Neutrophil (primary cell): Measurements from ENCODE around the gene SLC22A13.
A peak's percentile ranks its signal among the peaks of the same experiment; 100 is the strongest.

Experiments used
- H3K27ac ChIP-seq: fragments of 200-600 bp; sonication (generic); 2 replicates; pipeline ENCODE4 v1.5.1; 2016; ENCODE audit warnings: mild to moderate bottlenecking, moderate library complexity
- H3K27me3 ChIP-seq: fragments of 200-600 bp; sonication (generic); 2 replicates; pipeline ENCODE4 v1.6.0; 2016; ENCODE audit warnings: mild to moderate bottlenecking
- H3K36me3 ChIP-seq: fragments of 200-600 bp; sonication (generic); 2 replicates; pipeline ENCODE4 v1.5.1; 2017
- H3K4me1 ChIP-seq, 2 experiments: fragments of 200-600 bp in 1 of 2; sonication (generic) in 1 of 2; 1 replicate in 1 of 2; 2 replicates in 1 of 2; pipeline versions ENCODE4 v1.5.1 to v1.6.1; 2013 to 2016; ENCODE audit warnings: low read depth in 1 of 2, low read length in 1 of 2, mild to moderate bottlenecking in 1 of 2, moderate library complexity in 1 of 2; ENCODE audit not compliant: control insufficient read depth in 1 of 2, insufficient read depth in 1 of 2
- H3K4me3 ChIP-seq, 2 experiments: fragments of 200-600 bp in 1 of 2; sonication (generic) in 1 of 2; 1 replicate in 1 of 2; 2 replicates in 1 of 2; pipeline ENCODE4 v1.5.1; 2013 to 2016; ENCODE audit warnings: low read depth in 1 of 2, low read length in 1 of 2, mild to moderate bottlenecking in 1 of 2, moderate library complexity in 1 of 2
- H3K9me3 ChIP-seq: fragments of 200-600 bp; sonication (generic); 2 replicates; pipeline ENCODE4 v1.5.1; 2016
- CTCF ChIP-seq: fragments of 200-600 bp; sonication (generic); IDR thresholded peaks from 2 replicates; pipeline ENCODE4 v1.5.1; 2016; ENCODE audit warnings: antibody characterized with exemption

The SLC22A13 gene

GRCh38 chr3:38226273-38226672 lies 39.3 kb upstream of the SLC22A13 start:
- H3K9me3 ChIP-seq, result no peaks in the 10 kb centered on the region
- no peak overlapping the region for H3K4me3 ChIP-seq
- TF ChIP-seq CTCF, result no peak
- H3K27me3 ChIP-seq, result no peaks in the 10 kb centered on the region
- no peak overlapping the region for H3K27ac ChIP-seq
- H3K36me3 ChIP-seq, result peaks cover 35% of the 10 kb centered on the region
- peaks cover 10 to 14% of the 10 kb centered on the region in 2 experiments for H3K4me1 ChIP-seq

DNA sequence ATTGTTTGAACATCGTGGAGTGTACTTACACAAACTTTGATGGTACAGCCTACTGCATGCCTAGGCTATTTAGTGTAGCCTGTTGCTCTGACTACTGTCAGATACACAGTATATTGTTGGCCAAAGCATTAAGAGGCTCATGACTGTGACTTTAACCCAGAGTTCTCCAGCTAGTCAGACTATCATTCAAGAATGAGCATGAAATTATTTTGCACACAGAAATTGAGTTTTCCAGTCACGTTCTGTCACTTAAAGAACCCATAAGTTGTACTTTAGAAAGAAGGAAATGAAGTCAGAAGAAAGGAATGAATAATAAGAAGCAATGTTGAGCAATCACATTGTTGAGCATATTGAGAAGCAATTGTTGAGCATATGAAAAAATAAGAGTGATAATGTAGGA lies 37.6 kb upstream of the SLC22A13 start:
- H3K27ac ChIP-seq, result peak overlapping the region; percentile 68

GRCh38 chr3:38229036-38229435 lies 36.6 kb upstream of the SLC22A13 start:
- Histone ChIP-seq H3K9me3 (no peaks in the 10 kb centered on the region), H3K27me3 (no peaks in the 10 kb centered on the region), H3K4me3 (no peak overlapping the region), H3K27ac (peak overlapping the region; percentile 68), H3K4me1 (peaks cover 10 to 18% of the 10 kb centered on the region in 2 experiments), H3K36me3 (peaks cover 38% of the 10 kb centered on the region)
- no peak for TF ChIP-seq CTCF

More for the DNA sequence above, 37.6 kb upstream of the SLC22A13 start:
- no peak for TF ChIP-seq CTCF
- Histone ChIP-seq H3K9me3 (no peaks in the 10 kb centered on the region), H3K27me3 (no peaks in the 10 kb centered on the region), H3K4me3 (no peak overlapping the region), H3K4me1 (peaks cover 10 to 17% of the 10 kb centered on the region in 2 experiments), H3K36me3 (peaks cover 38% of the 10 kb centered on the region)

DNA sequence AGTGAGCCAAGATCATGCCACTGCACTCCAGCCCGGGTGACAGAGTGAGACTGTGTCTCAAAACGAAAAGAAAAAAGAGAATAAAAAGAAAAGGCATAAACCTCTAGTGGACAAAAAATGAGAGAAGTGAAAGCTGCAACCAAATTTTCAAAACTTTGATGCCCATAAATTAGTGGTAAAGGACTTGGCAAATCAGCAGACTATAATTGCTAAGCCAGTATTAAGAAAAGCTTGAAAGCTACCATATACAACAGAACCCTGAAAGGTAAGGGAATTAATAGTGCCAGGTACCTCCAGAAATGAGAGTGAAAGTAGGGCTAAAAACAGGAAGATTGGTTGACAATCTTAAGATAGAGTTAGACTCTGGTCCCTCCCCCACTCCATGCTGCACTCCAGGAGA lies 32.9 kb upstream of the SLC22A13 start:
- no peaks in the 10 kb centered on the region for H3K27me3 ChIP-seq
- H3K4me1 ChIP-seq, result peaks cover 8 to 17% of the 10 kb centered on the region in 2 experiments
- no peaks in the 10 kb centered on the region for H3K9me3 ChIP-seq
- H3K4me3 ChIP-seq, result no peak overlapping the region
- no peak overlapping the region for H3K27ac ChIP-seq
- H3K36me3 ChIP-seq, result peaks cover 40% of the 10 kb centered on the region
- TF ChIP-seq CTCF, result no peak

DNA sequence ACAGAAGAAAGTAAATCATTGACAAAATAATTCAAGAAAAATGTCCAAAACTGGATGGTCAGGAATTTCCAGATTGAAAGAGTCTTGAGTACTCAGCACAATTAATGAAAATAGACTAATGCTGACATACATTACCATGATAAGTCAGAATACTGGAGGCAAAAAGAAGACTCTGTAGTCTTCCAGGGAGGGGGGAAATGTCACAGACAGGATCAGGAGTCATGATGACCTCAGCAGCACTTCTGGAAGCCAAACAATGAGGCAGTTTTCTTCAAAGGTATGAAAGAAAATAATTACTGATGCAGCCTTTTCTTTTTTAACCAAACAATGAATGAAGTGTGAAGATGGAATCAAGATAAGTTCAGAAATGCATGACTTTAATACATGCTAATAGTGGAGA lies 30.1 kb upstream of the SLC22A13 start:
- peaks cover 0 to 3% of the 10 kb centered on the region in 2 experiments for H3K4me1 ChIP-seq
- no peaks in the 10 kb centered on the region for H3K9me3 ChIP-seq
- TF ChIP-seq CTCF, result no peak
- no peak overlapping the region for H3K4me3 ChIP-seq
- no peaks in the 10 kb centered on the region for H3K27me3 ChIP-seq
- H3K36me3 ChIP-seq, result peaks cover 41% of the 10 kb centered on the region
- H3K27ac ChIP-seq, result no peak overlapping the region
